Smooth muscle cell (in vitro differentiated cells): ENCODE data around the gene ATP1A4. TPM values are rescaled to one million over a fixed set of nuclear protein-coding genes. Genes with fewer than 3 reads are reported as not detected.

Experiments
- DNase-seq: peaks from one replicate; lab custom pipeline; 2025; ENCODE audit not compliant: unreplicated experiment; lab: John Stamatoyannopoulos, UW
- H2AFZ ChIP-seq: fragments of 200-600 bp; sonication (generic); 2 replicates; pipeline ENCODE4 v1.6.0; 2016; ENCODE audit warnings: antibody characterized with exemption, low read depth, mild to moderate bottlenecking
- H3F3A ChIP-seq: fragments of 200-600 bp; sonication (generic); 2 replicates; pipeline ENCODE4 v1.6.0; 2017; ENCODE audit warnings: antibody characterized with exemption, low read depth
- H3K27ac ChIP-seq: fragments of 200-600 bp; sonication (generic); 2 replicates; pipeline ENCODE4 v1.5.1; 2016; ENCODE audit warnings: low read depth, mild to moderate bottlenecking
- H3K27me3 ChIP-seq: fragments of 200-600 bp; sonication (generic); 2 replicates; pipeline ENCODE4 v1.6.1; 2016; ENCODE audit warnings: low read depth, mild to moderate bottlenecking
- H3K36me3 ChIP-seq: fragments of 200-600 bp; sonication (generic); 2 replicates; pipeline ENCODE4 v1.5.1; 2016; ENCODE audit warnings: low read depth
- H3K4me1 ChIP-seq: fragments of 200-600 bp; sonication (generic); 2 replicates; pipeline ENCODE4 v1.5.1; 2016; ENCODE audit warnings: low read depth
- H3K4me2 ChIP-seq: fragments of 200-600 bp; sonication (generic); 2 replicates; pipeline ENCODE4 v1.6.0; 2016; ENCODE audit warnings: mild to moderate bottlenecking
- H3K4me3 ChIP-seq: fragments of 200-600 bp; sonication (generic); 2 replicates; pipeline ENCODE4 v1.5.1; 2016; ENCODE audit warnings: mild to moderate bottlenecking
- H3K79me2 ChIP-seq: fragments of 200-600 bp; sonication (generic); 2 replicates; pipeline ENCODE4 v1.6.0; 2016; ENCODE audit warnings: low read depth, mild to moderate bottlenecking
- H3K9ac ChIP-seq: fragments of 200-600 bp; sonication (generic); 2 replicates; pipeline ENCODE4 v1.6.0; 2016; ENCODE audit warnings: low read depth
- H3K9me3 ChIP-seq: fragments of 200-600 bp; sonication (generic); replicated peaks from 2 replicates; pipeline ENCODE4 v1.5.1; 2016; ENCODE audit warnings: low read depth
- H4K20me1 ChIP-seq: fragments of 200-600 bp; sonication (generic); 2 replicates; pipeline ENCODE4 v1.6.0; 2016; ENCODE audit warnings: low read depth
- WGBS: methylation state at CpG from one replicate; pipeline ENCODE4 v1.1.7; 2016; ENCODE audit warnings: low lambda C conversion rate; 5-methylcytosine and 5-hydroxymethylcytosine counted together
- polyA plus RNA-seq: library from polyadenylated mRNA; unstranded; fragments of >200 nt; fragmentation: Nextera tagmentation; extraction: Ambion mirVana; gene quantifications from 2 replicates; pipeline ENCODE4 v1.2.1, GENCODE V29; 2016
- total RNA-seq: library from RNA; depleted of rRNA; stranded (reverse); fragments of >200 nt; gene quantifications from 2 replicates; pipeline ENCODE4 v1.2.3, GENCODE V29; 2014
- TF ChIP-seq, protein P1 (sequence below): fragments of 200-600 bp; sonication (generic); IDR thresholded peaks from 2 replicates; pipeline ENCODE4 v1.5.1; 2017; ENCODE audit warnings: borderline replicate concordance, mild to moderate bottlenecking, antibody characterized with exemption; ENCODE audit not compliant: insufficient read depth, poor library complexity, severe bottlenecking

ATP1A4 gene
- total and polyA plus RNA-seq, 2 experiments from 2014 or later: not detected

DNA sequence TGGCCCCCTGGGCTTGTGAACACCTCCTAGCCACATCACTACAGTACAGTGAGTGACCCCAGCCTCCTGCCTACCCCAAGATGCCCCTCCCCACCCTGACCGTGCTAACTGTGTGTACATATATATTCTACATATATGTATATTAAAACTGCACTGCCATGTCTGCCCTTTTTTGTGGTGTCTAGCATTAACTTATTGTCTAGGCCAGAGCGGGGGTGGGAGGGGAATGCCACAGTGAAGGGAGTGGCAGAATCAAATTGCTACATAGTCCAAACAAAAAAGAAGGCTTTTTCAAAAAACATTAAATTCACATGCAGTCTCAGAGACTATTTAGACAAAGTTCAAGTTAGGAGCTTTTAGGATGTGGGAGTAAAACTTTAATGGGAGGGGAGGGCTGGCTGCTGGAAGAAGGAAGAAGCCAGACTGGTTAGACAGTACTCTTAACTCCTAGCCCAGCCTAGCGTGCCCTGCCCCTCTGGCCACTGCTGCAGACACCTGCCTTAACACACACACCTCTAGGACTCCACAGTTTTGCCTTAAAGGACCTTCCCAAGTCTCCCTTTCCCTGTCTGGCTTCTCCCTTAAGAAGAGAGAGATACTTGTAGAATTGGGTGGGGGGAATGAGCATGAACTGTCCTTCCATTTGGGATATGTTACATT is 63.2 kb downstream of the ATP1A4 start:
- no peaks in the 10 kb centered on the region for H3K27me3 ChIP-seq
- WGBS: 81% methylated on average over 3 of the region's 3 CpGs
- H3K27ac ChIP-seq: no peak overlapping the region
- H3K9me3 ChIP-seq: no peaks in the 10 kb centered on the region
- no peak overlapping the region for H3K9ac ChIP-seq
- peaks cover 13% of the 10 kb centered on the region for H3K79me2 ChIP-seq
- H3F3A ChIP-seq: peaks cover 7% of the 10 kb centered on the region
- no peaks in the 10 kb centered on the region for H3K36me3 ChIP-seq
- no peak overlapping the region for H3K4me2 ChIP-seq
- H3K4me3 ChIP-seq: no peak overlapping the region
- peaks cover 44% of the 10 kb centered on the region for H4K20me1 ChIP-seq
- TF ChIP-seq, protein P1, sequence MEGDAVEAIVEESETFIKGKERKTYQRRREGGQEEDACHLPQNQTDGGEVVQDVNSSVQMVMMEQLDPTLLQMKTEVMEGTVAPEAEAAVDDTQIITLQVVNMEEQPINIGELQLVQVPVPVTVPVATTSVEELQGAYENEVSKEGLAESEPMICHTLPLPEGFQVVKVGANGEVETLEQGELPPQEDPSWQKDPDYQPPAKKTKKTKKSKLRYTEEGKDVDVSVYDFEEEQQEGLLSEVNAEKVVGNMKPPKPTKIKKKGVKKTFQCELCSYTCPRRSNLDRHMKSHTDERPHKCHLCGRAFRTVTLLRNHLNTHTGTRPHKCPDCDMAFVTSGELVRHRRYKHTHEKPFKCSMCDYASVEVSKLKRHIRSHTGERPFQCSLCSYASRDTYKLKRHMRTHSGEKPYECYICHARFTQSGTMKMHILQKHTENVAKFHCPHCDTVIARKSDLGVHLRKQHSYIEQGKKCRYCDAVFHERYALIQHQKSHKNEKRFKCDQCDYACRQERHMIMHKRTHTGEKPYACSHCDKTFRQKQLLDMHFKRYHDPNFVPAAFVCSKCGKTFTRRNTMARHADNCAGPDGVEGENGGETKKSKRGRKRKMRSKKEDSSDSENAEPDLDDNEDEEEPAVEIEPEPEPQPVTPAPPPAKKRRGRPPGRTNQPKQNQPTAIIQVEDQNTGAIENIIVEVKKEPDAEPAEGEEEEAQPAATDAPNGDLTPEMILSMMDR: no peak
- H2AFZ ChIP-seq: no peak overlapping the region
- no peak for DNase-seq
- peaks cover 29% of the 10 kb centered on the region for H3K4me1 ChIP-seq

DNA sequence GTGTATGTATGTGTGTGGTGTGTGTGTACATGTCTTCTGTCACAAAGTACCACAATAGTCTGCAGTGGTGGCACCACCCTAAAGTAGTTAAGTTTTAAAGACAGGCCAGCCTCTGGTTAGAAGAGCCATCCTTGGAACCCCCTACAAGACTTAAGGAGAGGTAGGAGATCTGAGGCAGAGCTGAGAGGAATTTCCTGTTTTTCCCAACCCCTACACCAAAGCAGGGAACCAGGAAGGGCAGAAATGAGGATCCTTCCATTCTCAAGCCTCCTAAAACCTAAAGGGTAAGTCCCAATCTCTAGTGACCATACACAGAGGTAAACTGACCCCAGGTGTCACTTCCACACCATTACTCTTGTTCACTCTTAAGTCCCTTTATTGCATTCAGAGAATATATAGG is 64.9 kb downstream of the ATP1A4 start:
- H3K9ac ChIP-seq: no peak overlapping the region

GRCh38 chr1:160217481-160218051 is 66.2 kb downstream of the ATP1A4 start:
- Histone ChIP-seq H4K20me1 (peaks cover 15% of the 10 kb centered on the region), H3K79me2 (no peaks in the 10 kb centered on the region), H3K9ac (no peak overlapping the region), H3K36me3 (peaks cover 4% of the 10 kb centered on the region), H3K27me3 (no peaks in the 10 kb centered on the region), H3K4me1 (peaks cover 6% of the 10 kb centered on the region), H3K27ac (no peak overlapping the region), H3F3A (peaks cover 25% of the 10 kb centered on the region), H3K9me3 (no peaks in the 10 kb centered on the region), H2AFZ (no peak overlapping the region), H3K4me3 (no peak overlapping the region), H3K4me2 (no peak overlapping the region)
- TF ChIP-seq, protein P1: no peak
- 88% methylated on average over 10 of the region's 10 CpGs for WGBS
- DNase-seq: no peak

More for the DNA sequence above, 64.9 kb downstream of the ATP1A4 start:
- no peaks in the 10 kb centered on the region for H3K27me3 ChIP-seq
- TF ChIP-seq, protein P1: no peak
- no peaks in the 10 kb centered on the region for H3K36me3 ChIP-seq
- H3K79me2 ChIP-seq: no peaks in the 10 kb centered on the region
- H3K4me2 ChIP-seq: no peak overlapping the region
- H3K4me1 ChIP-seq: peaks cover 15% of the 10 kb centered on the region
- H3K9me3 ChIP-seq: no peaks in the 10 kb centered on the region
- peaks cover 28% of the 10 kb centered on the region for H4K20me1 ChIP-seq
- H3K4me3 ChIP-seq: no peak overlapping the region
- H2AFZ ChIP-seq: no peak overlapping the region
- H3F3A ChIP-seq: peaks cover 13% of the 10 kb centered on the region
- no peak overlapping the region for H3K27ac ChIP-seq
- no peak for DNase-seq
